Colonic mucosa (tissue), 4 donors: ENCODE results near the gene SUPV3L1. TPM values are rescaled to one million over a fixed set of nuclear protein-coding genes. Genes with fewer than 3 reads are reported as not detected.

ENCODE experiments used
- DNase-seq: peaks from one replicate; pipeline ENCODE4 v3.0.0-alpha.2; 2020
- H3K27ac ChIP-seq: fragments of 200-600 bp; one replicate; pipeline ENCODE4 v1.8.0; 2021
- H3K27me3 ChIP-seq: fragments of 200-600 bp; one replicate; pipeline ENCODE4 v1.8.0; 2021
- H3K36me3 ChIP-seq: fragments of 200-600 bp; one replicate; pipeline ENCODE4 v1.8.0; 2021
- H3K4me1 ChIP-seq: fragments of 200-600 bp; one replicate; pipeline ENCODE4 v1.8.0; 2021; ENCODE audit warnings: mild to moderate bottlenecking
- H3K4me3 ChIP-seq: fragments of 200-600 bp; one replicate; pipeline ENCODE4 v1.8.0; 2021
- H3K9ac ChIP-seq, 2 donors: one replicate each; pipeline ENCODE4 v1.7.0; 2013; ENCODE audit warnings: control low read depth in 2 of 2, low read depth in 2 of 2, low read length in 2 of 2
- H3K9me3 ChIP-seq: fragments of 200-600 bp; one replicate; pipeline ENCODE4 v1.8.0; 2021
- intact Hi-C: fragments of 100-400 bp; cut with DNase I; formaldehyde crosslinking; loops from one replicate; pipeline ENCODE4 v1.14.1; 2022
- total RNA-seq, 2 donors: library from RNA; stranded (reverse); fragmentation: NEBNext Ultra II Directional in 1 of 2; extraction: Animal tissue kit (Norgen Biotek cat#: 25700) in 1 of 2; gene quantifications; one replicate each; pipeline ENCODE4 v1.2.1, GENCODE V29; 2021
- TF ChIP-seq, protein P1 (sequence below): fragments of 200-600 bp; IDR thresholded peaks from one replicate; pipeline ENCODE4 v1.8.0; 2022; ENCODE audit warnings: antibody characterized with exemption, mild to moderate bottlenecking
- donor health status: healthy.
- donor health status: DM: no; HTN: no; CAD: no.
- donor health status: DM: no; HTN: no; CAD: no.

SUPV3L1 gene
- total RNA-seq, 2 donors from 2014 or later, result 26.8 to 35.3 TPM

DNA sequence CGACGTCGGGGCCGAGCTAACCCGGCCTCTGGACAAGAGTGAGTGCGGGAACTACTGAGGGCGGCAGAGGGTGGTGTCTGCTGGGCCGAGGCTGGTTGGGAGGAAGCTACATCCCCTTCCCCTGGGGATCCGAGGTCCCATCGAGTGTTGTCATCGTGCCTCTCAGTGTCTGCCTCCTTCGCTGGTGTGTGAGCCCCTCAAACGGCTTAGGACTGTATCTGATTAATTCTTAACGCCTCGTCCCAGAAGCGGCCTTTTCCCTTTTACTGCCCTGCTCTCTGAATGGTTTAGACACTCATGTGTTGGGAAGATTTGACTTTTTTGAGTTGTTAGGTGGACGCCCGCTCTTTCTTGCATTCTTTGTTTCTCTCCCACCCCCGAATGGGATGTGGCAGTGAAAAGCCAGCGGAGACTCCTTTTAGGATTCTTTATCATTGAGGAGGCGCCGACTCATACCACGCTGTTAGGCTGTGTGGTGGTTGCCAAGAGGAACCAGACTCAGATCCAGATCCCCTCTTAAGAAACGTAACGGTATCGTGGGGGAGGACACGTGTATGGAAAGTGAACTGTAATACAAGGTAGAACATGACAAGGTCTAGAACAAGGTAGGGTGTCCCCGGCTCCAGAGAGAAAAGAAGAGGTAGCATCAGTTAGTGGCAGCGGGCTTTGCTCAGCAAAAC is 631 bp downstream of the SUPV3L1 start:
- no peaks in the 10 kb centered on the region for H3K27me3 ChIP-seq
- H3K9me3 ChIP-seq, result no peaks in the 10 kb centered on the region
- H3K27ac ChIP-seq, result peak overlapping the region; percentile 62
- DNase-seq, result peak; percentile 18
- intact Hi-C loops, result no loop called here
- peak overlapping the region; percentile 100 for H3K4me3 ChIP-seq
- peak overlapping the region; percentile 88 to 98 for H3K9ac ChIP-seq
- H3K36me3 ChIP-seq, result no peaks in the 10 kb centered on the region
- H3K4me1 ChIP-seq, result peaks cover 4% of the 10 kb centered on the region
- TF ChIP-seq, protein P1, sequence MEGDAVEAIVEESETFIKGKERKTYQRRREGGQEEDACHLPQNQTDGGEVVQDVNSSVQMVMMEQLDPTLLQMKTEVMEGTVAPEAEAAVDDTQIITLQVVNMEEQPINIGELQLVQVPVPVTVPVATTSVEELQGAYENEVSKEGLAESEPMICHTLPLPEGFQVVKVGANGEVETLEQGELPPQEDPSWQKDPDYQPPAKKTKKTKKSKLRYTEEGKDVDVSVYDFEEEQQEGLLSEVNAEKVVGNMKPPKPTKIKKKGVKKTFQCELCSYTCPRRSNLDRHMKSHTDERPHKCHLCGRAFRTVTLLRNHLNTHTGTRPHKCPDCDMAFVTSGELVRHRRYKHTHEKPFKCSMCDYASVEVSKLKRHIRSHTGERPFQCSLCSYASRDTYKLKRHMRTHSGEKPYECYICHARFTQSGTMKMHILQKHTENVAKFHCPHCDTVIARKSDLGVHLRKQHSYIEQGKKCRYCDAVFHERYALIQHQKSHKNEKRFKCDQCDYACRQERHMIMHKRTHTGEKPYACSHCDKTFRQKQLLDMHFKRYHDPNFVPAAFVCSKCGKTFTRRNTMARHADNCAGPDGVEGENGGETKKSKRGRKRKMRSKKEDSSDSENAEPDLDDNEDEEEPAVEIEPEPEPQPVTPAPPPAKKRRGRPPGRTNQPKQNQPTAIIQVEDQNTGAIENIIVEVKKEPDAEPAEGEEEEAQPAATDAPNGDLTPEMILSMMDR, result no peak

- TF ChIP-seq, protein P1, result no peak
- Histone ChIP-seq H3K36me3 (peaks cover 3% of the 10 kb centered on the region), H3K27ac (no peak overlapping the region), H3K9ac (peak overlapping the region; percentile 50 to 98), H3K4me3 (peak overlapping the region; percentile 100), H3K9me3 (no peaks in the 10 kb centered on the region), H3K4me1 (peaks cover 4% of the 10 kb centered on the region), H3K27me3 (no peaks in the 10 kb centered on the region)
- DNase-seq, result no peak
- intact Hi-C loops, result no loop called here
Observed at GRCh38 chr10:69181433-69181832, 1.4 kb downstream of the SUPV3L1 start.

GRCh38 chr10:69182005-69182404 is 2.0 kb downstream of the SUPV3L1 start:
- Histone ChIP-seq H3K9me3 (no peaks in the 10 kb centered on the region), H3K27me3 (no peaks in the 10 kb centered on the region), H3K4me1 (peaks cover 4% of the 10 kb centered on the region), H3K9ac (no peak overlapping the region), H3K27ac (no peak overlapping the region), H3K4me3 (no peak overlapping the region), H3K36me3 (peaks cover 3% of the 10 kb centered on the region)
- TF ChIP-seq, protein P1, result no peak
- intact Hi-C loops, result no loop called here
- no peak for DNase-seq

DNA sequence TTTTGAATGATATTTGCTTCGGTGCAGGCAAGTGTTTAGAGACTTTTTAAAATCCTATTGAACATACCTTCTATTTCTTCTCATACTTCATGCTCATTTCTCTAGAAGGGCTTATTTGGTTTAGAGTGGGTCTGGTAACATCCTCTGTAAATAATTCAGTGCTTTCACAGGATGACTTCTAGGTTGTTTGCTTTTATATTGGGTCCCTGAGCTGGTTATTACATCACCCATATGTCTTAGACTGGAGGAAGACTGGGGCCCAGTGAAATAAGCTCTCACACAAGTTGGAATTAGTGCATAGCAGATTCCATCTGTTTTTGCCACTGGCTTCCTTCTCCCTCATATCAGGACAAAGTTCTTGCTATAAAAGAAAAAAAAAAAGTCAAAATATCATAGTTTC is 6.5 kb downstream of the SUPV3L1 start:
- intact Hi-C loops, result no loop called here
- Histone ChIP-seq H3K4me1 (no peaks in the 10 kb centered on the region), H3K27me3 (no peaks in the 10 kb centered on the region), H3K36me3 (peaks cover 3% of the 10 kb centered on the region), H3K9me3 (no peaks in the 10 kb centered on the region), H3K4me3 (no peak overlapping the region), H3K27ac (no peak overlapping the region), H3K9ac (no peak overlapping the region)
- TF ChIP-seq, protein P1, result no peak
- no peak for DNase-seq

- H3K36me3 ChIP-seq, result peaks cover 8% of the 10 kb centered on the region
- no peaks in the 10 kb centered on the region for H3K27me3 ChIP-seq
- H3K9ac ChIP-seq, result no peak overlapping the region
- TF ChIP-seq, protein P1, result no peak
- no peak overlapping the region for H3K4me3 ChIP-seq
- no peaks in the 10 kb centered on the region for H3K9me3 ChIP-seq
- no peak overlapping the region for H3K27ac ChIP-seq
- no peaks in the 10 kb centered on the region for H3K4me1 ChIP-seq
- no peak for DNase-seq
- intact Hi-C loops, result loop anchor here (10.0 kb wide), 1 partner anchor 206 kb away; no protein-coding TSS in a partner anchor
Observed at GRCh38 chr10:69201045-69201444, 21.0 kb downstream of the SUPV3L1 start.
